Measurements from ENCODE around the gene FAM53A. TPM values are rescaled to one million over a fixed set of nuclear protein-coding genes. Genes with fewer than 3 reads are reported as not detected.

Gene FAM53A, protein sequence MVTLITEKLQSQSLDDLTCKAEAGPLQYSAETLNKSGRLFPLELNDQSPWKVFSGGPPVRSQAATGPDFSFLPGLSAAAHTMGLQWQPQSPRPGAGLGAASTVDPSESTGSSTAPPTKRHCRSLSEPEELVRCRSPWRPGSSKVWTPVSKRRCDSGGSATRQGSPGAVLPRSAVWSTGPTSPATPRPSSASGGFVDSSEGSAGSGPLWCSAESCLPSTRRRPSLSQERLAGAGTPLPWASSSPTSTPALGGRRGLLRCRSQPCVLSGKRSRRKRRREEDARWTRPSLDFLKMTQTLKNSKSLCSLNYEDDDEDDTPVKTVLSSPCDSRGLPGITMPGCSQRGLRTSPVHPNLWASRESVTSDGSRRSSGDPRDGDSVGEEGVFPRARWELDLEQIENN
- 3.1 and 4.0 TPM in 2 replicates for total RNA-seq

DNA sequence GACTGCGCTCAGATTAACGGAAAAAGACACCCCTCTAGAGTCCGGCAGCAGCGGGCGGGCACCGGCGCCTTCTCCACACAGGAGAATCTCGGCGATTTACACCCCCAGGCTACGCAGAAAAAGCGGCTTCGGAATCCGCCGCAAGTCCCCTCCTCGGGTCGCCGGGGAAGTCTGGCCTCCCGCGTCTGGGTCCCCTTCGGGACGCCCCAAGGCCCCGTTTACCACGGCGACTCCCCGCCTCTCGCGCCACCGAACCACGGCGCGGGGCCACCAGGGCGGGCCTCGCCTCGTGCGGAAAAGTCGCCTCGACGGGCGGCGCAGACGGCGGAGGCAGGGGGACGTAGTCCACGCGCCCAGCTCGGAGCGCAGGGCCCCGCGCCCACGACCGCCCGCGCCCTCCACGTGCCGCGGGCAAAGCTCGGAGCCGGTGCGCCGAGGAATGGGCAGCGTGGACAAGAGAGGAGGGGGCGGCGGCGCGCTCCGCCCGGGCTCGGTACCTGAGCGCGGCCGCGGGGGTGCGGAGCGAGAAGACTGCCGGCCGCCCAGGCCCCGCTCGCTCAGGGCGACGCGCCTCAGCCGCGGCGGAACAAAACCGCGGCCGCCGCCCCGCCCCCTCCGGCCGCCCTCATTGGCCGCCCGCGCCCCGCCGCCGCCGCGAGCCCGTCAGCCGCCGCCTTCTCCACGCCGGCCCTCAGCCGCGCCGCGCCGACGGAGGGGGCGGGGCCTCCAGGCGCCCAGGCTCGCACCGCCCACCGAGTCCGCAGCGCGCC is at the start of gene FAM53A:
Gene FAM53A, minus strand, starts transcription at position 578 of the 770 bp plus-strand sequence. CDS start 15,572 bp downstream, outside the sequence.

DNA sequence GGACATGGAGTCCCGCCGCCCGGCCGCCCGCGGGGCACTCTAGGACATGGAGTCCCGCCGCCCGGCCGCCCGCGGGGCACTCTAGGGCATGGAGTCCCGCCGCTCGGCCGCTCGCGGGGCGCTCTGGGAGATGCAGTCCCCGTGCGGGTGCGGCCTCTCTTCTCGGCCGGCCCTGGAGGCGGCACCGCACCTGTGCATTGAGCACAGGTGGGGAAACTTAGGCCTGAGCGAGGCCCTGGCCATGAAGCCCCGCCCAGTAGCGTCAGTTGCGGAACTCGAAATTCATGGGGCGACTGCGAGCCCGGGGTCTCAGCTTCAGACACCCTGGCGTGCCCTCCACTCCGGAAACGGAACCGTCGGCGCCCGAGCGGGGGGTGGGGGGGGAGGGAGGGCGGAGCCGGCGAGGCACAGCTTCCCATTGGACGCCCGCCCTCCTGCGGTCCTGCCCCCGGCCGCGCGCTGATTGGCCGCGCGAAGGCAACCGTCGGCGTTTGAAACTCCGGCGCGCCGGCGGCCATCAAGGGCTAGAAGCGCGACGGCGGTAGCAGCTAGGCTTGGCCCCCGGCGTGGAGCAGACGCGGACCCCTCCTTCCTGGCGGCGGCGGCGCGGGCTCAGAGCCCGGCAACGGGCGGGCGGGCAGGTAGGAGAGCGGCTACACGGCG is 37.0 kb upstream of the FAM53A start, which contains the start of the genes TACC3 and TMEM129:
Gene TACC3, plus strand, starts transcription at position 519 of the 663 bp plus-strand sequence. CDS start 1,901 bp downstream, outside the sequence.
Gene TMEM129, minus strand, starts transcription at position 321 of the 663 bp plus-strand sequence. CDS start 486 bp downstream, outside the sequence.

DNA sequence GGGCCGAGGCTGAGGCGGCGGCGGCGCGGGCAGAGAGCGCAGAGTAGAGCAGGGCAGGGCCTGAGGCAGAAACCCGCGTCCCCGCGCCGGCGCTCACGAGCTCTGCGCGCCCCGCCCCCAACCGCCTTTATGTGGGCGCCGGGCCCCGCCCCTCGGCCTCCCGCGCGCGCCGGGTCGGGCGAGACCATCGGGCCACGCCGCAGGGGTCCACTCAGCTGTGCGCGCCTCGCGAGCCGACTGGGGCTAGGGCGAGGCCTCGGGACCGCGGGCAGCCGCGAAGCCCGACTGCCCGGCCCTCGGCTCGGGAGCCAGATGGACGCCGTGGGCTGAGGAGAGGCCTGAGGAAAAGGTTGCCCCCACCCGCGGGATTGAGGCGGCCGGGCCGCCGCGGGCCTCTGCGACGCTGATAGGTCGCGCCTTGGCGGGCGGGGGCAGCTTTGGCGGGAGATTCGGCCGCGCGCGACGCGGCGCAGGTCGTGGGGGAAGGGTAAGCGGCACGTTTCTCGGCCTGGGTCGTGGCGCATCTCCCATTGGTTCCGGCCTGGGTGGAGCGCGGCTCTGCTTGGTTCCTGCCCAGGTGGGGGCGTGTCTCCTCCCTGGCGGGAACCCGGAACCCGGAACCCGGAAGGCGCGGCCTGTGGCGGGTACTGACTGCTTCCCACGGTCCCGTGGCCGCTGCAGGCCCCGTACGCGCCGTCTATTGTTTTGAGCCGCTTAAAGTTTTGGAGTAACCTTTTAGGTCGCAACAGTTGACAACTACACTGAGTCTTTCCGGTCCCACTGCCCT is 28.3 kb upstream of the FAM53A start, which contains the start of gene SLBP:
Gene SLBP, minus strand, starts transcription at position 104 of the 787 bp plus-strand sequence. CDS start 131 bp downstream, outside the sequence.

Other genes with a start within 250 kb of the FAM53A start
- 49.4 and 94.5 TPM in 2 replicates for gene SLBP, start 28.0 kb upstream of the FAM53A start, total RNA-seq
- gene TMEM129, start 37.0 kb upstream of the FAM53A start, total RNA-seq: 33.8 and 43.9 TPM in 2 replicates
- 12.9 and 46.7 TPM in 2 replicates for gene TACC3, start 37.2 kb upstream of the FAM53A start, total RNA-seq
- 0.25 and 0.44 TPM in 2 replicates for gene FGFR3, start 109.0 kb upstream of the FAM53A start, total RNA-seq
- gene LETM1, start 171.8 kb upstream of the FAM53A start, total RNA-seq: 81.4 and 96.8 TPM in 2 replicates
- 89.1 and 144 TPM in 2 replicates for gene NSD2, start 187.1 kb upstream of the FAM53A start, total RNA-seq